ENCODE measurements around the gene RAI1. TPM values are rescaled to one million over a fixed set of nuclear protein-coding genes. Genes with fewer than 3 reads are reported as not detected.

The RAI1 gene
- total and polyA plus RNA-seq, 10 donors: 5.4 to 61.9 (median 35.2) TPM

- H3K36me3 ChIP-seq: no peaks in the 10 kb centered on the region
- intact Hi-C loops (cut with DNase I; ENCODE audit: low total_unique reads): no loop called here
- DNase-seq: no peak
- H3K27me3 ChIP-seq (replicated peaks in 1 of 7): no peaks in the 10 kb centered on the region
- WGBS, 5 donors: 72 to 88% (median 76%) methylated on average over 3 to 4 of the region's 4 CpGs
- no peak for TF ChIP-seq POLR2A (IDR thresholded peaks at IDR 0.05)
- TF ChIP-seq POLR2AphosphoS5 (IDR thresholded peaks at IDR 0.05): no peak
- TF ChIP-seq, protein P1, sequence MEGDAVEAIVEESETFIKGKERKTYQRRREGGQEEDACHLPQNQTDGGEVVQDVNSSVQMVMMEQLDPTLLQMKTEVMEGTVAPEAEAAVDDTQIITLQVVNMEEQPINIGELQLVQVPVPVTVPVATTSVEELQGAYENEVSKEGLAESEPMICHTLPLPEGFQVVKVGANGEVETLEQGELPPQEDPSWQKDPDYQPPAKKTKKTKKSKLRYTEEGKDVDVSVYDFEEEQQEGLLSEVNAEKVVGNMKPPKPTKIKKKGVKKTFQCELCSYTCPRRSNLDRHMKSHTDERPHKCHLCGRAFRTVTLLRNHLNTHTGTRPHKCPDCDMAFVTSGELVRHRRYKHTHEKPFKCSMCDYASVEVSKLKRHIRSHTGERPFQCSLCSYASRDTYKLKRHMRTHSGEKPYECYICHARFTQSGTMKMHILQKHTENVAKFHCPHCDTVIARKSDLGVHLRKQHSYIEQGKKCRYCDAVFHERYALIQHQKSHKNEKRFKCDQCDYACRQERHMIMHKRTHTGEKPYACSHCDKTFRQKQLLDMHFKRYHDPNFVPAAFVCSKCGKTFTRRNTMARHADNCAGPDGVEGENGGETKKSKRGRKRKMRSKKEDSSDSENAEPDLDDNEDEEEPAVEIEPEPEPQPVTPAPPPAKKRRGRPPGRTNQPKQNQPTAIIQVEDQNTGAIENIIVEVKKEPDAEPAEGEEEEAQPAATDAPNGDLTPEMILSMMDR (IDR thresholded peaks at IDR 0.05 in 8 of 11, conservative IDR thresholded peaks at IDR 0.05 in 3 of 11): no peak
- peaks cover 6 to 31% (median 26%) of the 10 kb centered on the region in 6 donors for H3K4me1 ChIP-seq
- no peaks in the 10 kb centered on the region for H3K9me3 ChIP-seq
- no peak overlapping the region for H3K27ac ChIP-seq
- H3K4me3 ChIP-seq: no peak overlapping the region
Measured at GRCh38 chr17:17667947-17668346, 13.3 kb upstream of the RAI1 start.

- Histone ChIP-seq H3K27ac (no peak overlapping the region), H3K36me3 (no peaks in the 10 kb centered on the region), H3K4me3 (no peak overlapping the region), H3K9me3 (no peaks in the 10 kb centered on the region), H3K4me1 (peaks cover 6 to 31% (median 23%) of the 10 kb centered on the region in 6 donors), H3K27me3 (replicated peaks in 1 of 7) (no peaks in the 10 kb centered on the region)
- TF ChIP-seq POLR2A (IDR thresholded peaks at IDR 0.05) (no peak), POLR2AphosphoS5 (IDR thresholded peaks at IDR 0.05) (no peak)
- TF ChIP-seq, protein P1 (IDR thresholded peaks at IDR 0.05 in 8 of 11, conservative IDR thresholded peaks at IDR 0.05 in 3 of 11): no peak
- intact Hi-C loops (cut with DNase I; ENCODE audit: low total_unique reads): no loop called here
- WGBS, 5 donors: 90 to 97% (median 94%) methylated on average over 3 of the region's 3 CpGs
- DNase-seq: no peak
Measured at GRCh38 chr17:17668358-17668757, 12.9 kb upstream of the RAI1 start.

- DNase-seq: no peak
- TF ChIP-seq POLR2AphosphoS5 (IDR thresholded peaks at IDR 0.05): no peak
- TF ChIP-seq, protein P1 (IDR thresholded peaks at IDR 0.05 in 8 of 11, conservative IDR thresholded peaks at IDR 0.05 in 3 of 11): no peak
- TF ChIP-seq POLR2A (IDR thresholded peaks at IDR 0.05): no peak
- WGBS, 5 donors: 67 to 87% (median 80%) methylated on average over 15 to 20 of the region's 20 CpGs
- Histone ChIP-seq H3K4me1 (peaks cover 4 to 26% (median 17%) of the 10 kb centered on the region in 6 donors), H3K36me3 (no peaks in the 10 kb centered on the region), H3K9me3 (no peaks in the 10 kb centered on the region), H3K4me3 (no peak overlapping the region), H3K27me3 (replicated peaks in 1 of 7) (no peaks in the 10 kb centered on the region), H3K27ac (no peak overlapping the region)
- intact Hi-C loops (cut with DNase I; ENCODE audit: low total_unique reads): no loop called here
Measured at GRCh38 chr17:17668775-17669579, 12.3 kb upstream of the RAI1 start.

DNA sequence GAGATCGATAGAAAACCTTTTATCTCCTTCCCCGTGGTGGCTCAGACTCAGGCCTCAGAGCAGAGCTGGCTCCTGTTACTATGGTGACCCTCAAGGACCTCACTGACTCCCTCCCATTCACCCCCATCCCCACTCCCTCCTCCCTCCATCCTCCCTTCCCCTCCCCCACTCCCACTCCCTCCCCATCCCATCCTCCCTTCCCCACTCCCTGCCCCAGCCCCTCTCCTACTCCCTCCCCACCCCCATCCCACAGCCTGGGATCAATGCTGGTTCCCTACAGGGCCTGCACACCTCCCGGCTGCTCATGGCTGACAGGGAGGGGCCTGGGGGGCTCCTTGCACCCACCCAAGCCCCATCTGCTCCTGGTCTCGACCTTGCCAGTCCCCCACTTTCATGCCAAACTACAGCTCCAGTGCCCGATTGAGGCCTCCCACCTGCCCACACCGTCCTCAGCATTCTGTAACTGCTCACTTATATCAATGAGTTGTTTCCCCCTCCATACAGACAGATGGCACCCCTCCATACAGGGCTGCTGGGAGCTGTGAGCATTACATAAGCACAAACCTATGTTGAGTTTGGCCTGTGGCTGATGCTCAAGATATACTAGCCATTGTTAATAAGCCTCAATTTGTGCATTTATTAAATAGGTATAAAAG is 11.6 kb upstream of the RAI1 start:
- WGBS, 5 donors: 69 to 85% (median 78%) methylated on average over 5 to 6 of the region's 6 CpGs
- Histone ChIP-seq H3K27me3 (replicated peaks in 1 of 7) (no peaks in the 10 kb centered on the region), H3K27ac (no peak overlapping the region), H3K9me3 (no peaks in the 10 kb centered on the region), H3K4me1 (peaks cover 4 to 24% (median 15%) of the 10 kb centered on the region in 6 donors), H3K4me3 (no peak overlapping the region), H3K36me3 (no peaks in the 10 kb centered on the region)
- TF ChIP-seq, protein P1 (IDR thresholded peaks at IDR 0.05 in 8 of 11, conservative IDR thresholded peaks at IDR 0.05 in 3 of 11): no peak
- TF ChIP-seq POLR2A (IDR thresholded peaks at IDR 0.05) (no peak), POLR2AphosphoS5 (IDR thresholded peaks at IDR 0.05) (no peak)
- intact Hi-C loops (cut with DNase I; ENCODE audit: low total_unique reads): no loop called here
- no peak for DNase-seq

Measured in spleen (tissue), 11 donors.